OCI-LY7 (cell line): ENCODE results near the gene HELZ. TPM values are rescaled to one million over a fixed set of nuclear protein-coding genes. Genes with fewer than 3 reads are reported as not detected.
A peak's percentile ranks its signal among the peaks of the same experiment; 100 is the strongest.

ENCODE experiments used
- BruUV-seq: library from RNA; stranded (reverse); fragments of 400-500 nt; replicated peaks from 2 replicates; lab custom pipeline; 2021; lab: Mats Ljungman, UMichigan
- CTCF ChIA-PET: fragments of 300-600 bp; sonication (Branson Sonifier 250); formaldehyde crosslinking; loops from one replicate; lab custom pipeline; 2022; ENCODE audit warnings: antibody characterized with exemption; ENCODE audit not compliant: unreplicated experiment; lab: Charles Lee
- POLR2A ChIA-PET: fragments of 300-600 bp; sonication (Branson Sonifier 250); formaldehyde crosslinking; loops from one replicate; lab custom pipeline; 2022; ENCODE audit warnings: antibody characterized with exemption; lab: Charles Lee
- DNase-seq: peaks from one replicate; pipeline ENCODE4 v3.0.0-alpha.2; 2015; ENCODE audit warnings: low spot score
- H2AFZ ChIP-seq: fragments of 200-600 bp; sonication (generic), shearing (Covaris generic); 2 replicates; pipeline ENCODE4 v1.6.1; 2014; ENCODE audit warnings: mild to moderate bottlenecking, antibody characterized with exemption, low read length, moderate library complexity
- H3K27ac ChIP-seq: fragments of 200-600 bp; sonication (generic); 2 replicates; pipeline ENCODE4 v1.5.1; 2014; ENCODE audit warnings: mixed run types, low read depth, mild to moderate bottlenecking, moderate library complexity, low read length, inconsistent platforms; ENCODE audit not compliant: poor library complexity, severe bottlenecking
- H3K36me3 ChIP-seq: fragments of 200-600 bp; sonication (generic); 2 replicates; pipeline ENCODE4 v1.6.1; 2014; ENCODE audit warnings: mild to moderate bottlenecking, antibody characterized with exemption, low read length, moderate library complexity, mixed read lengths; ENCODE audit not compliant: insufficient read depth
- H3K4me1 ChIP-seq: fragments of 200-600 bp; sonication (generic); 2 replicates; pipeline ENCODE4 v1.5.1; 2014; ENCODE audit warnings: mild to moderate bottlenecking, low read length; ENCODE audit not compliant: insufficient read depth, poor library complexity, severe bottlenecking
- H3K4me2 ChIP-seq: fragments of 200-600 bp; sonication (generic); 2 replicates; pipeline ENCODE4 v1.6.1; 2014; ENCODE audit warnings: mild to moderate bottlenecking, low read length
- H3K4me3 ChIP-seq: fragments of 200-600 bp; sonication (generic); 2 replicates; pipeline ENCODE4 v1.5.1; 2014; ENCODE audit warnings: mild to moderate bottlenecking, low read depth, low read length; ENCODE audit not compliant: poor library complexity, severe bottlenecking
- H3K79me2 ChIP-seq: fragments of 200-600 bp; sonication (generic); 2 replicates; pipeline ENCODE4 v1.6.1; 2016; ENCODE audit warnings: low read depth, mild to moderate bottlenecking, low read length, moderate library complexity, mixed read lengths; ENCODE audit not compliant: insufficient read depth
- H3K9me2 ChIP-seq: fragments of 200-600 bp; sonication (generic); 2 replicates; pipeline ENCODE4 v1.6.1; 2016; ENCODE audit warnings: mild to moderate bottlenecking, low read length, mixed read lengths; ENCODE audit not compliant: insufficient read depth
- H3K9me3 ChIP-seq: fragments of 200-600 bp; sonication (generic); 2 replicates; pipeline ENCODE4 v1.6.1; 2014; ENCODE audit warnings: mild to moderate bottlenecking, mixed run types, low read length, mixed read lengths
- H4K20me1 ChIP-seq: fragments of 200-600 bp; sonication (generic); 2 replicates; pipeline ENCODE4 v1.6.1; 2014; ENCODE audit warnings: mild to moderate bottlenecking, antibody characterized with exemption, low read length, moderate library complexity, mixed read lengths; ENCODE audit not compliant: insufficient read depth
- CTCF ChIP-seq: fragments of 200-600 bp; sonication (generic); conservative IDR thresholded peaks from 2 replicates; pipeline ENCODE4 v1.5.1; 2014; ENCODE audit warnings: mild to moderate bottlenecking, antibody characterized with exemption, low read length, moderate library complexity, mixed read lengths
- EZH2phosphoT487 ChIP-seq: fragments of 200-600 bp; sonication (generic); IDR thresholded peaks from 2 replicates; pipeline ENCODE4 v1.6.1; 2018; ENCODE audit warnings: low read depth, borderline replicate concordance, mild to moderate bottlenecking, mixed run types, antibody characterized with exemption, low read length, moderate library complexity, mixed read lengths
- intact Hi-C: fragments of 100-400 bp; cut with micrococcal nuclease; formaldehyde crosslinking; loops from one replicate; pipeline ENCODE4 v1.10.0; 2022; ENCODE audit not compliant: unreplicated experiment
- total RNA-seq, 2 experiments: library from RNA; depleted of rRNA in 1 of 2; stranded (reverse); fragments of >200 nt in 1 of 2; shearing (Covaris generic) in 1 of 2; gene quantifications; 2 replicates each; pipeline ENCODE4 v1.2.3, GENCODE V29; 2014 to 2022

The HELZ gene
- total RNA-seq, 2 experiments from 2014 or later, result 33.9 to 58.9 TPM

- Histone ChIP-seq H3K4me2 (peak overlapping the region; percentile 48), H2AFZ (no peak overlapping the region), H3K79me2 (no peaks in the 10 kb centered on the region), H3K9me2 (no peaks in the 10 kb centered on the region), H4K20me1 (no peaks in the 10 kb centered on the region), H3K27ac (peak overlapping the region; percentile 36), H3K9me3 (no peaks in the 10 kb centered on the region), H3K4me1 (peaks cover 13% of the 10 kb centered on the region), H3K36me3 (no peaks in the 10 kb centered on the region), H3K4me3 (no peak overlapping the region)
- ChIA-PET CTCF (no interaction called here), POLR2A (no interaction called here)
- TF ChIP-seq EZH2phosphoT487 (no peak), CTCF (no peak)
- BruUV-seq, result no TSS peak
- intact Hi-C loops, result no loop called here
- peak; percentile 16 for DNase-seq
These were observed 188.1 kb downstream of the HELZ start for GRCh38 chr17:67056746-67057490.

- Histone ChIP-seq H3K4me1 (peaks cover 13% of the 10 kb centered on the region), H2AFZ (no peak overlapping the region), H3K9me2 (no peaks in the 10 kb centered on the region), H3K79me2 (no peaks in the 10 kb centered on the region), H3K4me2 (peak overlapping the region; percentile 48), H3K4me3 (no peak overlapping the region), H3K27ac (peak overlapping the region; percentile 36), H3K36me3 (no peaks in the 10 kb centered on the region), H3K9me3 (no peaks in the 10 kb centered on the region), H4K20me1 (no peaks in the 10 kb centered on the region)
- intact Hi-C loops, result no loop called here
- ChIA-PET POLR2A (no interaction called here), CTCF (no interaction called here)
- BruUV-seq, result no TSS peak
- peak; percentile 72 for DNase-seq
- TF ChIP-seq CTCF (no peak), EZH2phosphoT487 (no peak)
These were observed 188.9 kb downstream of the HELZ start for GRCh38 chr17:67055811-67056745.
